D721Med (cell line): ENCODE data around the gene GPBP1.

Experiments
- DNase-seq: peaks from one replicate; pipeline ENCODE4 v3.0.0; 2011; ENCODE audit warnings: low spot score; ENCODE audit not compliant: insufficient read length
- FAIRE-seq: peaks from 2 replicates; lab custom pipeline; 2011; peaks lifted over from hg19 to GRCh38; lab: Jason Lieb, UNC
- TF ChIP-seq, protein P1 (sequence below): IDR thresholded peaks from 2 replicates; pipeline ENCODE4 v1.5.1; 2012; ENCODE audit warnings: mild to moderate bottlenecking, control low read depth; ENCODE audit not compliant: insufficient read depth; ENCODE audit errors: missing control alignments

Gene GPBP1

DNA sequence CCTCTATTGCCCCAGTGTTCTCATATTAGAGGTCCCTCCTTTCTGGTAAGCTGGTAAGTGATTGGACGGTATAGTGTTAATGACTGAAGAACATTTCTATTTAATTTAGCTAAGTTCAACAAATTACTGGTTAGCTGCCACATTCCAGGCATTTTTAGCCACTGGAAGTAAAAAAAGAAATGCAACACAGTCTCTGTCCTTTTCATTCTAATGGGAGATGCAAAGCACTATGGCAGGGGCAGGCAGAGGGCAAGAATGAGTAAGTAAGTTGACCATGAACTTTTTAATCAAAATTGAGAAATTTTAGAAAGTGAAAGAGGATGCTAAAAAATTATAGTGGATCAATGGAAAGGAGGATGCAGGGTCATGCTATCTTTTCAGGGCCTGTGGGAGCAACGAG, 137.4 kb downstream of the GPBP1 start:
- no peak for FAIRE-seq
- TF ChIP-seq, protein P1, sequence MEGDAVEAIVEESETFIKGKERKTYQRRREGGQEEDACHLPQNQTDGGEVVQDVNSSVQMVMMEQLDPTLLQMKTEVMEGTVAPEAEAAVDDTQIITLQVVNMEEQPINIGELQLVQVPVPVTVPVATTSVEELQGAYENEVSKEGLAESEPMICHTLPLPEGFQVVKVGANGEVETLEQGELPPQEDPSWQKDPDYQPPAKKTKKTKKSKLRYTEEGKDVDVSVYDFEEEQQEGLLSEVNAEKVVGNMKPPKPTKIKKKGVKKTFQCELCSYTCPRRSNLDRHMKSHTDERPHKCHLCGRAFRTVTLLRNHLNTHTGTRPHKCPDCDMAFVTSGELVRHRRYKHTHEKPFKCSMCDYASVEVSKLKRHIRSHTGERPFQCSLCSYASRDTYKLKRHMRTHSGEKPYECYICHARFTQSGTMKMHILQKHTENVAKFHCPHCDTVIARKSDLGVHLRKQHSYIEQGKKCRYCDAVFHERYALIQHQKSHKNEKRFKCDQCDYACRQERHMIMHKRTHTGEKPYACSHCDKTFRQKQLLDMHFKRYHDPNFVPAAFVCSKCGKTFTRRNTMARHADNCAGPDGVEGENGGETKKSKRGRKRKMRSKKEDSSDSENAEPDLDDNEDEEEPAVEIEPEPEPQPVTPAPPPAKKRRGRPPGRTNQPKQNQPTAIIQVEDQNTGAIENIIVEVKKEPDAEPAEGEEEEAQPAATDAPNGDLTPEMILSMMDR: no peak
- DNase-seq: no peak

DNA sequence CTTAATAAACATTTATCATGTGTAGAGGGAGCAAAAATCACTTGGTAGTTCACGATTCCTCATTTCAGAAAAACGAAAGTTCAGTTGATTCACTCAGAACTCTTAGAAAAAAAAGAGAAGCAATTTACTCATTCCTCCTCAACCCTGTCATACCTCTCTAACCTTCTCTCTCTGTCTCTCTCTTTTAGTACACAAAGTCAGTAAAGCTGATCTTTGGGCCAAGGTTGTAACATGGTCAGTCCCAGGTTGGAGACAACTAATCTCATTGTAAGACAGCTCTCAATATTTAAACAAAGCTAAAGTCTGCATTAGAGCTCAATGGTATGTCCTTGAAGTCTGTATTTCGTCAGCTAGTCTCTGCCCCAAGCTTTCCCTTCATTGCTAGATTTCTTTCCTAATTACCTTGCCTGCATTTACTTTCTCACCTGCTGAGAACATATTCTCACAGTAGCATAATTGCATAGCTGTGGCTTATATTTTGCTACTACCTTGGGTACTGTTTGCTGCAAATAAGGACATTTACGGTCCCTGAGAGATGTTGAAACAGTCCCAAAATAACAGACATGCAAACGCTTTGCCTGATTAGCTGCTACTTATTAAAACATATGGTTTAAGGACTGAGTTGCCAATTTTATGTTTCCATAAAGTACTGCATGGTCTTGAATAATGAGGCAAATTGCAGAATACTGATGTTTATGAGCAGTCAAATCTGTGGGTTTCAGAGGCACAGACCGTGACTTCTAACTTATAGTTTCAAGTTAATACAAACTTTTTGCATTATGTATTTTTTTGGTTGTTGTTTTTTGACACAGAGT, 138.3 kb downstream of the GPBP1 start:
- TF ChIP-seq, protein P1: no peak
- DNase-seq (no peak), FAIRE-seq (no peak)

DNA sequence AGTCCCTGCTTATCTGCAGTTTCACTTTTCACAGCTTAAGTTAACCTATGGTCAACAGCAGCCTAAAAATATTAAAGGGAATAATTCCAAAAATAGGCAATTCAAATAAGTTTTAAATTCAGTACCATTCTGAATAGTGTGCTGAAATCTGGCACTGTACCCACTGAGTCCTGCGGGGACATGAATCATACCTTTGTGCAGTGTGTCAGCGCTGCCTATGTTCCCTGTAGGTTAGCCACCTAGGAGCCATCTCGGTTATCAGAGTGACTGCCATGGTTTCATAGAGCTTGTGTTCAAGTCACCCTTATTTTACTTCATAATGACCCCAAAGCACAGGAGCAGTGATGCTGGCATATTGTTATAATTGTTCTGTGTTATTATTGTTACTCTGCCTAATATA, 139.9 kb downstream of the GPBP1 start:
- TF ChIP-seq, protein P1: no peak
- FAIRE-seq (no peak), DNase-seq (no peak)
